CD4-positive, alpha-beta T cell (primary cell): ENCODE data around the gene ATXN3L. TPM values are rescaled to one million over a fixed set of nuclear protein-coding genes. Genes with fewer than 3 reads are reported as not detected.

Source experiments
- ATAC-seq: fragments of 200-7000 bp; cut with Tn5 transposase; one replicate; pipeline ENCODE4 v1.10.0; 2022; ENCODE audit warnings: mild to moderate bottlenecking; ENCODE audit not compliant: poor library complexity
- CTCF ChIA-PET: fragments of 350-600 bp; sonication (Branson Sonifier 250); formaldehyde crosslinking; loops from one replicate; lab custom pipeline; 2021; ENCODE audit warnings: antibody characterized with exemption, inconsistent platforms; lab: Charles Lee
- POLR2A ChIA-PET: fragments of 350-600 bp; sonication (Branson Sonifier 250); formaldehyde crosslinking; loops from one replicate; lab custom pipeline; 2021; ENCODE audit warnings: antibody characterized with exemption, inconsistent platforms; lab: Charles Lee
- DNase-seq, 14 experiments: peaks; one replicate each; pipeline ENCODE4 v3.0.0-alpha.2; 2013 to 2020; ENCODE audit warnings: mixed read lengths in 2 of 14
- H3K27ac ChIP-seq, 2 donors: one replicate each; pipeline versions ENCODE4 v1.5.1 to v1.7.0; 2013; ENCODE audit warnings: low read length in 2 of 2, low read depth in 1 of 2, mild to moderate bottlenecking in 1 of 2
- H3K27me3 ChIP-seq, 2 experiments: 1 replicate in 1 of 2; 2 replicates in 1 of 2; pipeline versions ENCODE4 v1.6.1 to v1.7.0; 2013; ENCODE audit warnings: low read length in 2 of 2, control low read depth in 1 of 2, mild to moderate bottlenecking in 1 of 2, moderate library complexity in 1 of 2; ENCODE audit not compliant: insufficient read depth in 2 of 2, control insufficient read depth in 1 of 2
- H3K36me3 ChIP-seq: one replicate; pipeline ENCODE4 v1.6.1; 2013; ENCODE audit warnings: low read length, control low read depth; ENCODE audit not compliant: insufficient read depth
- H3K4me1 ChIP-seq: one replicate; pipeline ENCODE4 v1.6.1; 2013; ENCODE audit warnings: low read length, control low read depth; ENCODE audit not compliant: insufficient read depth
- H3K4me3 ChIP-seq: one replicate; pipeline ENCODE4 v1.5.1; 2013; ENCODE audit warnings: mild to moderate bottlenecking, low read length, moderate library complexity
- H3K9me3 ChIP-seq, 2 experiments: 1 replicate in 1 of 2; 2 replicates in 1 of 2; pipeline versions ENCODE4 v1.6.1 to v1.7.0; 2013; ENCODE audit warnings: low read length in 2 of 2, mild to moderate bottlenecking in 2 of 2, control low read depth in 1 of 2, moderate library complexity in 1 of 2; ENCODE audit not compliant: control insufficient read depth in 1 of 2, insufficient read depth in 1 of 2
- H3K27ac Mint-ChIP-seq: one replicate; pipeline ENCODE4 v1.8.0; 2020; ENCODE audit warnings: mixed read lengths
- H3K27me3 Mint-ChIP-seq: one replicate; pipeline ENCODE4 v1.8.0; 2021; ENCODE audit warnings: mixed read lengths
- H3K36me3 Mint-ChIP-seq: one replicate; pipeline ENCODE4 v1.8.0; 2021; ENCODE audit warnings: low read depth, mixed read lengths
- H3K4me1 Mint-ChIP-seq: one replicate; pipeline ENCODE4 v1.8.0; 2021; ENCODE audit warnings: low read depth, mixed read lengths
- H3K4me3 Mint-ChIP-seq: one replicate; pipeline ENCODE4 v1.8.0; 2020; ENCODE audit warnings: mild to moderate bottlenecking, mixed read lengths
- H3K9me3 Mint-ChIP-seq: one replicate; pipeline ENCODE4 v1.8.0; 2020; ENCODE audit warnings: mixed read lengths
- CTCF ChIP-seq: fragments of 200-600 bp; IDR thresholded peaks from one replicate; pipeline ENCODE4 v1.8.0; 2022; ENCODE audit warnings: antibody characterized with exemption, mild to moderate bottlenecking
- intact Hi-C, 2 experiments: fragments of 100-400 bp; cut with DNase I in 1 of 2; cut with micrococcal nuclease in 1 of 2; formaldehyde crosslinking; loops; one replicate each; pipeline versions ENCODE4 v1.15.1 to v1.9.0; 2023 to 2025; cut with DNase I, micrococcal nuclease
- total RNA-seq, 174 experiments: library from RNA in 2 of 174; stranded (reverse) in 2 of 174; gene quantifications; one replicate each; pipeline ENCODE4 v1.2.3 and lab custom pipeline; 2021 to 2026

Gene ATXN3L
- total RNA-seq, 2 experiments from 2014 or later: not detected

- no peak overlapping the region for H3K27ac Mint-ChIP-seq
- no peak for ATAC-seq
- intact Hi-C loops: no loop called here
- peaks cover 4% of the 10 kb centered on the region for H3K4me1 Mint-ChIP-seq
- H3K27ac ChIP-seq: no peak overlapping the region
- ChIA-PET POLR2A (no interaction called here), CTCF (no interaction called here)
- H3K27me3 Mint-ChIP-seq: no peaks in the 10 kb centered on the region
- no peaks in the 10 kb centered on the region for H3K36me3 Mint-ChIP-seq
- H3K9me3 ChIP-seq: no peaks in the 10 kb centered on the region
- DNase-seq: no peak
- H3K4me3 Mint-ChIP-seq: no peak overlapping the region
- H3K4me1 ChIP-seq: no peaks in the 10 kb centered on the region
- H3K9me3 Mint-ChIP-seq: no peaks in the 10 kb centered on the region
- no peak overlapping the region for H3K4me3 ChIP-seq
- H3K27me3 ChIP-seq: no peaks in the 10 kb centered on the region
- no peak for TF ChIP-seq CTCF
- H3K36me3 ChIP-seq: no peaks in the 10 kb centered on the region
Observed at GRCh38 chrX:13276991-13277390, 42.9 kb downstream of the ATXN3L start.

- ChIA-PET CTCF (no interaction called here), POLR2A (interaction anchor here (0.6 kb wide), 1 partner anchor 29 kb away, joined by 5 read pairs; no protein-coding TSS in a partner anchor)
- no peak for ATAC-seq
- Histone ChIP-seq H3K4me1 (no peaks in the 10 kb centered on the region), H3K36me3 (no peaks in the 10 kb centered on the region), H3K9me3 (no peaks in the 10 kb centered on the region), H3K27me3 (no peaks in the 10 kb centered on the region), H3K4me3 (no peak overlapping the region), H3K27ac (no peak overlapping the region)
- DNase-seq: no peak
- Mint-ChIP-seq H3K36me3 (no peaks in the 10 kb centered on the region), H3K4me1 (peaks cover 4% of the 10 kb centered on the region), H3K27me3 (no peaks in the 10 kb centered on the region), H3K9me3 (no peaks in the 10 kb centered on the region), H3K27ac (no peak overlapping the region), H3K4me3 (no peak overlapping the region)
- intact Hi-C loops: no loop called here
- TF ChIP-seq CTCF: no peak
Observed at GRCh38 chrX:13275031-13275430, 44.8 kb downstream of the ATXN3L start.

GRCh38 chrX:13272426-13272825, 47.4 kb downstream of the ATXN3L start:
- Mint-ChIP-seq H3K27ac (no peak overlapping the region), H3K27me3 (no peaks in the 10 kb centered on the region), H3K36me3 (no peaks in the 10 kb centered on the region)

More at GRCh38 chrX:13272426-13272825, 47.4 kb downstream of the ATXN3L start:
- intact Hi-C loops: no loop called here
- H3K36me3 ChIP-seq: no peaks in the 10 kb centered on the region
- no peak overlapping the region for H3K4me3 ChIP-seq
- no peaks in the 10 kb centered on the region for H3K9me3 ChIP-seq
- H3K4me1 ChIP-seq: no peaks in the 10 kb centered on the region
- ATAC-seq (no peak), DNase-seq (no peak)
- no peak overlapping the region for H3K27ac ChIP-seq
- no peak for TF ChIP-seq CTCF
- Mint-ChIP-seq H3K9me3 (no peaks in the 10 kb centered on the region), H3K4me3 (no peak overlapping the region), H3K4me1 (peaks cover 3% of the 10 kb centered on the region)
- H3K27me3 ChIP-seq: no peaks in the 10 kb centered on the region
- CTCF ChIA-PET: no interaction called here
- POLR2A ChIA-PET: no interaction called here
